Lower leg skin (tissue), 3 donors: Measurements from ENCODE around the gene GALT.

Experiments
- CTCF ChIP-seq, 3 donors: fragments of 450-650 bp; IDR thresholded peaks; one replicate each; pipeline ENCODE4 v1.5.1; 2016; ENCODE audit warnings: antibody characterized with exemption in 3 of 3, mild to moderate bottlenecking in 3 of 3, moderate library complexity in 2 of 3
- POLR2A ChIP-seq, 2 donors: fragments of 450-650 bp; IDR thresholded peaks; one replicate each; pipeline ENCODE4 v1.6.1; 2016 to 2017; ENCODE audit warnings: antibody characterized with exemption in 2 of 2, mild to moderate bottlenecking in 1 of 2, moderate library complexity in 1 of 2

- TF ChIP-seq POLR2A (IDR thresholded peaks at IDR 0.05) (no peak), CTCF (IDR thresholded peaks at IDR 0.05) (no peak)
Observed at GRCh38 chr9:34599546-34599945, 46.9 kb upstream of the GALT start.
